ENCODE results near the gene SOX8.

SOX8 gene

GRCh38 chr16:974001-974601 is 7.5 kb upstream of the SOX8 start:
- no peak for DNase-seq (ENCODE audit: low read depth)

- DNase-seq (ENCODE audit: low read depth) = no peak
Measured at GRCh38 chr16:974611-975261, 6.8 kb upstream of the SOX8 start.

DNA sequence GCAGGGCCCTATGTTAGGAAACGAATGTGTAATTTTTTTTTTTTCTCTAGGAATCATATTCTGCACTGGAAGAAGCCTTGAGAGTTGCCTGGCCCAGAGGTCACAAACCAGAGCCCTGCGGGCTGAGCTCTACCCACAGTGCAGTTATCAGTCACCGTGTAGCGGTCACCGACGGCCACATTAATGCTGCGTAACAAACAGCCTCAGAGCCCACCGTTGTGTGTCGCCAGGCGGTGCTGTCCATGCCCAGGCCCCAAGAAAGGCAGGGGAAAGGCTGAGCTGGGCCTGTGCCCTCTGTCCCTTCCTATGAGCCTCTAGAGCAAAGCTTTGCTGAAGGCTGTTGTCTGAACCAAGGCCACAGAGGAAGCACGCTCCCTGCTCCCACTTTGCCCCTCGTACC is 6.3 kb upstream of the SOX8 start:
- no peak for DNase-seq (ENCODE audit: low read depth)

- DNase-seq (ENCODE audit: low read depth) = no peak
Measured at GRCh38 chr16:976389-976931, 5.1 kb upstream of the SOX8 start.

- no peak for DNase-seq (ENCODE audit: low read depth)
Measured at GRCh38 chr16:977081-977701, 4.4 kb upstream of the SOX8 start.

DNA sequence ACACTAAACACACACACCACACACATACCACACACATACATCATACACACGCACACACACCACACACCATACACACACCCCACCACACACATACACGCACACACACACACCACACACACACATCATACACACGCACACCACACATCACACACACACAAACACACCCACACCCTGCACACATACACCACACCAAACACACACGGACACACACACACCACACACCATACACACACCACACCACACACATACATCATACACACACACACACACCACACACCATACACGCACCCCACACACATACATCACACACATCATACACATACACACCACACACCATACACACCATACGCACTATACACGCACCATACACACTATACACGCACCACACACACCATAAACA is 3.7 kb upstream of the SOX8 start:
- DNase-seq (ENCODE audit: low read depth) = no peak

GRCh38 chr16:978403-978802 is 3.2 kb upstream of the SOX8 start:
- DNase-seq (ENCODE audit: low read depth) = no peak

- DNase-seq (ENCODE audit: low read depth) = no peak
Measured at GRCh38 chr16:979147-979546, 2.4 kb upstream of the SOX8 start.

- no peak for DNase-seq (ENCODE audit: low read depth)
Measured at GRCh38 chr16:979859-980594, 1.5 kb upstream of the SOX8 start.

GRCh38 chr16:980595-980854 is 1.0 kb upstream of the SOX8 start:
- no peak for DNase-seq (ENCODE audit: low read depth)

GRCh38 chr16:982145-983043 is 824 bp downstream of the SOX8 start:
- no peak for DNase-seq (ENCODE audit: low read depth)

- no peak for DNase-seq (ENCODE audit: low read depth)
Measured at GRCh38 chr16:983044-984030, 1.8 kb downstream of the SOX8 start.

GRCh38 chr16:984121-984694 is 2.6 kb downstream of the SOX8 start:
- DNase-seq (ENCODE audit: low read depth) = no peak

- no peak for DNase-seq (ENCODE audit: low read depth)
Measured at GRCh38 chr16:984736-985636, 3.4 kb downstream of the SOX8 start.

DNA sequence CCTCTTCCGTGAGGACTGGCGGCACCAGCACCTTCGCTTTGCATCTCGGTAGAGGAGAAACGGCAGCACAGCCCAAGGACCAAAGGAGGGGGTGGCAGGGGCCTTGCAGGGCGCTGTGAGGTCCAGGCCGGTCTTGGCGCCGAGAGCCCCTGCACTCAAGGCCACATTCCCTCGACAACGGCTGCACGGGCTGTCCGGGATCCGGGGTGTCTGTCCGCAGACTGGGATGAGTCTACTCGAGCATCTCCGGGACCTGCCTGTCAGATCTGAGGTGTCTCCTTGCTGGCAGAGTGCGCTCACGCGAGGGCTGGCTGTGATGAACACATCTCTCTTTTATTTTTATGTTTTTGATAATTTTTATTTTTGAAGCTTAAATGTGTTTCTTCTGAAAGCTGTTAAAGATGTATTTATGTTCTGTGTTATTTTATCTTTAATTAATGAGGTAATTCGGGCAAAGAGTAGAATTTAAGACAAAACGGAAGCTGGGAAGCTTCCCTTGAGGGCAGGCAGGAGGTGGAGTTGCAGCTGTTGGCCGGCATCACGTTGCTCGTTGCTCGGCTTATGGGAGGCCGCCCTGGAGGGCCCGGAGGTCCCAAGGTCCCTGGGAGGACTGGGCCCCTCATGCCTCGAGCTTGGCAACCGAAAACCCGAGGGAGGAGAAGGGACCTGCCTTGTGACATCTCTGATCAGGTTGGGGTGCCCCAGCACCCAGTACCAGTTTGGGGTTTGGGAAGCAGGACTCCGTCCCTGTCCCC is 4.3 kb downstream of the SOX8 start:
- DNase-seq (ENCODE audit: low read depth) = no peak

DNA sequence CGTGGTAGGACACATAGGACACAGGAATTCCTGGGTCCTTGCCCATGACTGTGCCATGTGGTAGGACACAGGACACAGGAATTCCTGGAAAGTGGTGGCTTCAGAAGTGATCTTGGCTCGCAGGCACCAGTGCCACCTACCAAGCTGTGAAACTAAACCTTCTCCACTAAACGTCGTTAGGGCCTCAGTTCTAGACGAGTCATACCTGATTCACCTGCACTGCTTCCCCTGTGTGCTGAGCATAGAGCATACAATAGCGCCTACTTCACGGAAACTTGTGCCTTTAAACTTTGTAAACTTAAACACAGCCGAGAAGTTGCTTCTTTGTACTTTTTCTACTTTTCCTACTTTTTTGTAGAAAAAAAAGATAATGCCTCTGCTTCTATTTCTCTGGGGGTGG is 4.8 kb downstream of the SOX8 start:
- no peak for DNase-seq (ENCODE audit: low read depth)

GRCh38 chr16:986925-987582 is 5.5 kb downstream of the SOX8 start:
- no peak for DNase-seq (ENCODE audit: low read depth)

GRCh38 chr16:987906-988305 is 6.3 kb downstream of the SOX8 start:
- no peak for DNase-seq (ENCODE audit: low read depth)
